ENCODE measurements around the gene COL12A1.

GRCh38 chr6:75167851-75168250 is 38.0 kb downstream of the COL12A1 start:
- TF ChIP-seq CTCF (IDR thresholded peaks at IDR 0.05) (no peak), POLR2A (IDR thresholded peaks at IDR 0.05) (no peak)

Data from right lobe of liver (tissue), 4 donors.